SK-N-SH (cell line): ENCODE results near the gene ZBED1. TPM values are rescaled to one million over a fixed set of nuclear protein-coding genes. Genes with fewer than 3 reads are reported as not detected.

Experiments used
- CTCF ChIA-PET: fragments of 300-600, 350-600 bp; formaldehyde crosslinking; extraction: SDS; loops from one replicate; lab custom pipeline; 2021; lab: Yijun Ruan, JAX
- POLR2A ChIA-PET: fragments of 350-600 bp; sonication (Branson Sonifier 250); formaldehyde crosslinking; extraction: SDS; loops from one replicate; lab custom pipeline; 2020; ENCODE audit warnings: antibody characterized with exemption, inconsistent platforms; lab: Yijun Ruan, JAX
- DNase-seq: peaks from one replicate; pipeline ENCODE4 v3.0.0; 2012
- H2AFZ ChIP-seq: fragments of 200-600 bp; sonication (generic); 2 replicates; pipeline ENCODE4 v1.8.1; 2016; ENCODE audit warnings: antibody characterized with exemption, mild to moderate bottlenecking, low read depth
- H3F3A ChIP-seq: fragments of 200-600 bp; sonication (generic); replicated peaks from 2 replicates; pipeline ENCODE3; 2016; ENCODE audit warnings: antibody characterized with exemption, mild to moderate bottlenecking; ENCODE audit not compliant: insufficient read depth
- H3K27ac ChIP-seq, 2 experiments: fragments of 200-500 bp in 1 of 2; fragments of 200-600 bp in 1 of 2; sonication (Bioruptor generic) in 1 of 2; sonication (generic), shearing (Covaris generic) in 1 of 2; 2 replicates each; pipeline versions ENCODE4 v1.5.1 to v1.6.1; 2014 to 2016; ENCODE audit warnings: low read depth in 2 of 2, inconsistent platforms in 1 of 2, low read length in 1 of 2, mild to moderate bottlenecking in 1 of 2, mixed read lengths in 1 of 2
- H3K27me3 ChIP-seq: fragments of 200-600 bp; sonication (generic), shearing (Covaris generic); 2 replicates; pipeline ENCODE4 v1.6.1; 2016; ENCODE audit warnings: mixed run types; ENCODE audit not compliant: insufficient read depth
- H3K36me3 ChIP-seq, 2 experiments: fragments of 200-500 bp in 1 of 2; fragments of 200-600 bp in 1 of 2; sonication (Bioruptor generic) in 1 of 2; sonication (generic) in 1 of 2; replicated peaks in 1 of 2; 2 replicates each; pipeline versions ENCODE3 to v1.5.1; 2014 to 2016; ENCODE audit warnings: low read length in 1 of 2, mild to moderate bottlenecking in 1 of 2; ENCODE audit not compliant: insufficient read depth in 2 of 2, control insufficient read depth in 1 of 2
- H3K4me1 ChIP-seq, 2 experiments: fragments of 200-500 bp in 1 of 2; fragments of 200-600 bp in 1 of 2; sonication (Bioruptor generic) in 1 of 2; sonication (generic), shearing (Covaris generic) in 1 of 2; 2 replicates each; pipeline versions ENCODE4 v1.5.1 to v1.6.1; 2014 to 2016; ENCODE audit warnings: low read depth in 1 of 2, low read length in 1 of 2, mixed run types in 1 of 2; ENCODE audit not compliant: insufficient read depth in 2 of 2, control insufficient read depth in 1 of 2
- H3K4me2 ChIP-seq: fragments of 200-600 bp; sonication (generic), shearing (Covaris generic); 2 replicates; pipeline ENCODE4 v1.6.1; 2017; ENCODE audit warnings: mixed run types
- H3K4me3 ChIP-seq, 2 experiments: fragments of 200-500 bp in 1 of 2; fragments of 200-600 bp in 1 of 2; sonication (Bioruptor generic) in 1 of 2; sonication (generic), shearing (Covaris generic) in 1 of 2; 2 replicates each; pipeline versions ENCODE4 v1.5.1 to v1.8.1; 2014 to 2016; ENCODE audit warnings: low read depth in 2 of 2, inconsistent platforms in 1 of 2, low read length in 1 of 2, mild to moderate bottlenecking in 1 of 2, mixed read lengths in 1 of 2, moderate library complexity in 1 of 2
- H3K79me2 ChIP-seq: fragments of 200-600 bp; sonication (generic); 2 replicates; pipeline ENCODE4 v1.8.1; 2017; ENCODE audit warnings: mild to moderate bottlenecking; ENCODE audit not compliant: insufficient read depth
- H3K9ac ChIP-seq: fragments of 200-600 bp; sonication (generic); 2 replicates; pipeline ENCODE4 v1.6.1; 2017; ENCODE audit warnings: mixed run types
- H3K9me2 ChIP-seq: fragments of 200-600 bp; sonication (generic); 2 replicates; pipeline ENCODE4 v1.6.1; 2017; ENCODE audit warnings: mixed run types
- H3K9me3 ChIP-seq: fragments of 200-600 bp; sonication (generic); 2 replicates; pipeline ENCODE4 v1.6.1; 2017; ENCODE audit warnings: mixed run types, mild to moderate bottlenecking, moderate library complexity
- H4K20me1 ChIP-seq: fragments of 200-600 bp; sonication (generic); 2 replicates; pipeline ENCODE4 v1.6.1; 2017; ENCODE audit warnings: mild to moderate bottlenecking, mixed run types; ENCODE audit not compliant: insufficient read depth
- CHD2 ChIP-seq: fragments of 150-350 bp; IDR thresholded peaks from 2 replicates; pipeline ENCODE4 v1.6.1; 2018; ENCODE audit warnings: low read length; ENCODE audit not compliant: partially characterized antibody
- CTCF ChIP-seq: fragments of 200-600 bp; sonication (generic); IDR thresholded peaks from 2 replicates; pipeline ENCODE4 v1.6.1; 2017; ENCODE audit warnings: antibody characterized with exemption, mild to moderate bottlenecking, moderate library complexity
- EP300 ChIP-seq, 2 experiments: IDR thresholded peaks; 2 replicates each; pipeline versions ENCODE4 v1.4.0 to v1.6.1; 2012; ENCODE audit warnings: borderline replicate concordance in 1 of 2, low read depth in 1 of 2, low read length in 1 of 2
- FOXJ3 ChIP-seq: sonication (generic); formaldehyde crosslinking; IDR thresholded peaks from 2 replicates; pipeline ENCODE4 v1.5.1; 2020; ENCODE audit warnings: mild to moderate bottlenecking, missing genetic modification reagents
- FOXM1 ChIP-seq: IDR thresholded peaks from 2 replicates; pipeline ENCODE4 v1.4.0; 2012; ENCODE audit warnings: low read depth, mild to moderate bottlenecking
- JUND ChIP-seq: IDR thresholded peaks from 2 replicates; pipeline ENCODE4 v1.4.0; 2012
- MAX ChIP-seq: IDR thresholded peaks from 2 replicates; pipeline ENCODE4 v1.4.0; 2012; ENCODE audit warnings: low read depth
- MEF2A ChIP-seq: IDR thresholded peaks from 2 replicates; pipeline ENCODE4 v1.4.0; 2012; ENCODE audit warnings: low read depth, borderline replicate concordance
- MXI1 ChIP-seq: IDR thresholded peaks from 2 replicates; pipeline ENCODE4 v1.6.1; 2012; ENCODE audit warnings: mild to moderate bottlenecking, low read depth, low read length, improper control_type of control experiment
- NRF1 ChIP-seq: IDR thresholded peaks from 2 replicates; pipeline ENCODE4 v1.6.1; 2012; ENCODE audit warnings: low read depth, mild to moderate bottlenecking, low read length
- RAD21 ChIP-seq: IDR thresholded peaks from 2 replicates; pipeline ENCODE4 v1.6.1; 2012; ENCODE audit warnings: mild to moderate bottlenecking, low read length
- RCOR1 ChIP-seq: fragments of 150-350 bp; IDR thresholded peaks from 2 replicates; pipeline ENCODE4 v1.6.1; 2017; ENCODE audit warnings: antibody characterized with exemption, low read length
- RFX5 ChIP-seq: IDR thresholded peaks from 2 replicates; pipeline ENCODE4 v1.6.1; 2012; ENCODE audit warnings: mild to moderate bottlenecking, improper control_type of control experiment, low read length
- RXRA ChIP-seq: IDR thresholded peaks from 2 replicates; pipeline ENCODE4 v1.4.0; 2012; ENCODE audit warnings: low read depth, mild to moderate bottlenecking, borderline replicate concordance
- SIN3A ChIP-seq: IDR thresholded peaks from 2 replicates; pipeline ENCODE4 v1.6.1; 2012; ENCODE audit warnings: low read depth, mild to moderate bottlenecking, low read length, moderate library complexity, borderline replicate concordance
- SMC3 ChIP-seq: IDR thresholded peaks from 2 replicates; pipeline ENCODE4 v1.6.1; 2012; ENCODE audit warnings: low read depth, low read length, improper control_type of control experiment
- TCF12 ChIP-seq: IDR thresholded peaks from 2 replicates; pipeline ENCODE4 v1.4.0; 2012
- ZBTB33 ChIP-seq: IDR thresholded peaks from 2 replicates; pipeline ENCODE4 v1.4.0; 2012; ENCODE audit warnings: low read depth, borderline replicate concordance
- WGBS: methylation state at CpG from one replicate; pipeline ENCODE4 v1.1.6; 2017; ENCODE audit warnings: low lambda C conversion rate; 5-methylcytosine and 5-hydroxymethylcytosine counted together
- polyA plus RNA-seq, 3 experiments: library from polyadenylated mRNA; depleted of rRNA; stranded (reverse); fragments of >200 nt; gene quantifications; 2 replicates each; pipeline ENCODE4 v1.2.3, GENCODE V29; 2012
- TF ChIP-seq, protein P1 (sequence below): fragments of 150-350 bp; IDR thresholded peaks from 2 replicates; pipeline ENCODE4 v1.6.1; 2016; ENCODE audit warnings: mild to moderate bottlenecking, low read depth, low read length

The ZBED1 gene
- polyA plus RNA-seq, 1 of the 3 experiments (the other 2 are of a cell fraction): 16.7 TPM

DNA sequence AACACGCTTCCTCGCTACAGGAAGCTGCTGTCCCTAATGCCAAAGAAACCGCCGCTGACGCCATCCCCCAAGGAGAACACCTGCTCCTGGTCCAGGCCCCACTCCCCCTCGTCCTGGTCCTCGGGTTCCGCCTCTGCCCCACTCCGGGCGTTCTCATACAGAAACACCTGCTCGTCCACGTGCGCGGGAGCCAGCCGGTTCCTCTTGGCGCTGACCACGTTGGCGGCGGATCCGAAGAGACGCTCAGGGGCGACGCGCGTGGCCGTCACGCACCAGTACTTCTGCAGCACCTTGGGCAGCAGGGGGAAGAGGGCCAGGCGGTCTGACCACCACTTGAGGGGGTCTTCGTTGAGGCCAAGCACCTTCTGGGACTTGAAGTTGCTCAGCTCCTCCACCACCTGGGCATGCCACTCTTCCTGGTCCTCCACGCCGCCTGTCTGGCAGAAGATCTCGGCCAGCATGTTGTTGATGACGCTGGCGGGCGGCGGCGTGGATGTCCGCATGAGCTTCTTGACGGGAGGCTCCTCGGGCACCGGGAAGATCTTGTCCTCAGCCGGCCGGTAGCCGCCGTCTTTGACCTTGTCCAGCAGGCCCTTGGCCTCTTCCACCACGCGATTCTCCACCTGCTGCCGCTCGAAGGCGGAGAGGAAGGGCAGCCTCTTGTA lies 12.0 kb downstream of the ZBED1 start:
- no peak overlapping the region for H2AFZ ChIP-seq
- CTCF ChIA-PET: no interaction called here
- H3K9me3 ChIP-seq: no peaks in the 10 kb centered on the region
- no peak for TF ChIP-seq FOXJ3 (CRISPR knock-in tag)
- no peak for TF ChIP-seq TCF12
- no peak for TF ChIP-seq ZBTB33
- no peak for TF ChIP-seq SMC3
- TF ChIP-seq CHD2: no peak
- no peak for TF ChIP-seq JUND
- TF ChIP-seq RXRA: no peak
- no peak for TF ChIP-seq MEF2A
- TF ChIP-seq, protein P1, sequence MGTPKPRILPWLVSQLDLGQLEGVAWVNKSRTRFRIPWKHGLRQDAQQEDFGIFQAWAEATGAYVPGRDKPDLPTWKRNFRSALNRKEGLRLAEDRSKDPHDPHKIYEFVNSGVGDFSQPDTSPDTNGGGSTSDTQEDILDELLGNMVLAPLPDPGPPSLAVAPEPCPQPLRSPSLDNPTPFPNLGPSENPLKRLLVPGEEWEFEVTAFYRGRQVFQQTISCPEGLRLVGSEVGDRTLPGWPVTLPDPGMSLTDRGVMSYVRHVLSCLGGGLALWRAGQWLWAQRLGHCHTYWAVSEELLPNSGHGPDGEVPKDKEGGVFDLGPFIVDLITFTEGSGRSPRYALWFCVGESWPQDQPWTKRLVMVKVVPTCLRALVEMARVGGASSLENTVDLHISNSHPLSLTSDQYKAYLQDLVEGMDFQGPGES: no peak
- no peak for TF ChIP-seq MXI1
- TF ChIP-seq NRF1: no peak
- TF ChIP-seq MAX: no peak
- TF ChIP-seq EP300 (IDR thresholded peaks at IDR 0.05; ENCODE audit: borderline replicate concordance in 1 of 2, low read depth in 1 of 2, low read length in 1 of 2): no peak
- no peak for TF ChIP-seq FOXM1
- no peak for TF ChIP-seq SIN3A
- TF ChIP-seq RFX5: no peak
- TF ChIP-seq RAD21: no peak
- TF ChIP-seq CTCF: no peak
- no peak for TF ChIP-seq RCOR1
- H3K4me1 ChIP-seq: peaks cover 5 to 7% of the 10 kb centered on the region in 2 experiments; a peak in 1 of 4 replicates
- no peak overlapping the region for H3K4me3 ChIP-seq
- H3K9me2 ChIP-seq: no peaks in the 10 kb centered on the region
- H3K9ac ChIP-seq: no peak overlapping the region
- H4K20me1 ChIP-seq: peaks cover 12% of the 10 kb centered on the region
- no peak overlapping the region for H3K4me2 ChIP-seq
- peaks cover 47% of the 10 kb centered on the region for H3K79me2 ChIP-seq
- H3K27me3 ChIP-seq: no peaks in the 10 kb centered on the region
- POLR2A ChIA-PET: no interaction called here
- H3F3A ChIP-seq: no peaks in the 10 kb centered on the region
- no peak overlapping the region for H3K27ac ChIP-seq
- no peak for DNase-seq
- 98% methylated on average over 36 of the region's 50 CpGs for WGBS
- H3K36me3 ChIP-seq: peaks cover 13 to 39% of the 10 kb centered on the region in 2 experiments
